ENCODE results near the gene ZCWPW2.
A peak's percentile ranks its signal among the peaks of the same experiment; 100 is the strongest.

Gene ZCWPW2

GRCh38 chr3:28348265-28348628 lies 274 bp upstream of the ZCWPW2 start:
- H3K4me3 ChIP-seq (ENCODE audit: control insufficient read depth, low read depth, low read length): peak overlapping the region; percentile 80
- peak; percentile 82 for DNase-seq (ENCODE audit: low read depth)
- TF ChIP-seq, protein P1, sequence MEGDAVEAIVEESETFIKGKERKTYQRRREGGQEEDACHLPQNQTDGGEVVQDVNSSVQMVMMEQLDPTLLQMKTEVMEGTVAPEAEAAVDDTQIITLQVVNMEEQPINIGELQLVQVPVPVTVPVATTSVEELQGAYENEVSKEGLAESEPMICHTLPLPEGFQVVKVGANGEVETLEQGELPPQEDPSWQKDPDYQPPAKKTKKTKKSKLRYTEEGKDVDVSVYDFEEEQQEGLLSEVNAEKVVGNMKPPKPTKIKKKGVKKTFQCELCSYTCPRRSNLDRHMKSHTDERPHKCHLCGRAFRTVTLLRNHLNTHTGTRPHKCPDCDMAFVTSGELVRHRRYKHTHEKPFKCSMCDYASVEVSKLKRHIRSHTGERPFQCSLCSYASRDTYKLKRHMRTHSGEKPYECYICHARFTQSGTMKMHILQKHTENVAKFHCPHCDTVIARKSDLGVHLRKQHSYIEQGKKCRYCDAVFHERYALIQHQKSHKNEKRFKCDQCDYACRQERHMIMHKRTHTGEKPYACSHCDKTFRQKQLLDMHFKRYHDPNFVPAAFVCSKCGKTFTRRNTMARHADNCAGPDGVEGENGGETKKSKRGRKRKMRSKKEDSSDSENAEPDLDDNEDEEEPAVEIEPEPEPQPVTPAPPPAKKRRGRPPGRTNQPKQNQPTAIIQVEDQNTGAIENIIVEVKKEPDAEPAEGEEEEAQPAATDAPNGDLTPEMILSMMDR (IDR thresholded peaks at IDR 0.05; ENCODE audit: control insufficient read depth, insufficient read depth, low read depth, low read length, missing control alignments): no peak

- no peak for DNase-seq (ENCODE audit: low read depth)
- TF ChIP-seq, protein P1 (IDR thresholded peaks at IDR 0.05; ENCODE audit: control insufficient read depth, insufficient read depth, low read depth, low read length, missing control alignments): no peak
- peak overlapping the region; percentile 80 for H3K4me3 ChIP-seq (ENCODE audit: control insufficient read depth, low read depth, low read length)
Measured at GRCh38 chr3:28349469-28350000, 1.0 kb downstream of the ZCWPW2 start.

DNA sequence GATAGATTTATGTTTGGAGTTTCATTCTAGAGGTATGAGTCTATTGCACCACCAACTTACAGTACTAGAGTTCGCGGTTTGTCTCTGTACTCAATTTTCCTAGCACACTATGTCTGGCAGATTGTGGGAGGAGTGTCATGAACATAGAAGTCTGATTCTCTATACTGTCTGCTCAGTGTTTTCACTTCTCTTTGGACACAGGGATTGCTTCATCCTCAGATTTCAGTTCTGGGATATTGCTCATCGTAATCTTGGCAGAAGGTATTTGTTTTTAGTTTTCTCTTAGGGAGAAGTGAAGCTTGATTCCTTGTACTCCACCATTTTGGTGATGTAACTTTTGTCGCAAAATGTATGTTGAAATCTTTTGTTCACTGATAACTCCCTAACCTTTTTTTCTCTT lies 27.9 kb downstream of the ZCWPW2 start:
- no peak overlapping the region for H3K4me3 ChIP-seq (ENCODE audit: control insufficient read depth, low read depth, low read length)

DNA sequence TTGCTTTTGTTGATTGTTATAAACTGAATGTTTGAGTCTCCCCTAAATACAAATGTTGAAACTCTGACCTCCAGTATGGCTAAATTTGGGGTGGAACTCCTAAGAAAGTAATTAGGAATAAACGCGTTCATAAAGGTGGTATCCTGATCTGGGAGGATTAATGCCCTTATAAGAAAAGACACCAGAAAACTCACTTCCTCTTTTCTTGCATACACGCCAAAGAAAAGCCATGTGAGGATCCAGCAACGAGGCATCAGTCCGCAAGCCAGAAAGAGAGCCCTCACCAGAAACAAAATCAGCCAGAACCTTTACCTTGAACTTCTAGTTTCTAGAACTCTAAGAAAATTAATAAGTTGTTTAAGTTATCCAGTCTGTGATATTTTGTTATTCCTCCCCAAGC lies 37.5 kb downstream of the ZCWPW2 start:
- H3K4me3 ChIP-seq (ENCODE audit: control insufficient read depth, low read depth, low read length): no peak overlapping the region
- no peak for DNase-seq (ENCODE audit: low read depth)
- TF ChIP-seq, protein P1 (IDR thresholded peaks at IDR 0.05; ENCODE audit: control insufficient read depth, insufficient read depth, low read depth, low read length, missing control alignments): no peak

More for the DNA sequence above, 27.9 kb downstream of the ZCWPW2 start:
- peak; percentile 85 for DNase-seq (ENCODE audit: low read depth)
- TF ChIP-seq, protein P1 (IDR thresholded peaks at IDR 0.05; ENCODE audit: control insufficient read depth, insufficient read depth, low read depth, low read length, missing control alignments): no peak

DNA sequence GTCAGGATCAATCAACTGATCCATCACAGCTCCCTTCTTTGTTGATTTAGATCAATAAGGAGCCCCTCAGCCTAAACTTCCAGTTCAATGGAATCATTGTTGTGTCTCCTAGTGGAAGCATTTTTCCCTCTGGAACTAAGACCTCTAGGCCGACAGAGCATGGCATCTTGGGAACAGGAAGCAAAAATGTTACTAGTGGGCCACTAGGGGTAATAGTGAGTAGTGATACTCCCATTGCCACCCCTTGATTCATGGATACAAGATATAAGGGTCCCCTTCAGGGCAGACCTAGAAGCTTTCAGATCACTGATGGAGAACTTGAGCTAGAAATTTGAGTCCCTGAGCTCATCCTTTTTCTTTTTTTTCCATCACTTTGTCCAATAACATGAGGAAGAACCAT lies 40.5 kb downstream of the ZCWPW2 start:
- H3K4me3 ChIP-seq (ENCODE audit: control insufficient read depth, low read depth, low read length): no peak overlapping the region
- DNase-seq (ENCODE audit: low read depth): no peak
- TF ChIP-seq, protein P1 (IDR thresholded peaks at IDR 0.05; ENCODE audit: control insufficient read depth, insufficient read depth, low read depth, low read length, missing control alignments): no peak

DNA sequence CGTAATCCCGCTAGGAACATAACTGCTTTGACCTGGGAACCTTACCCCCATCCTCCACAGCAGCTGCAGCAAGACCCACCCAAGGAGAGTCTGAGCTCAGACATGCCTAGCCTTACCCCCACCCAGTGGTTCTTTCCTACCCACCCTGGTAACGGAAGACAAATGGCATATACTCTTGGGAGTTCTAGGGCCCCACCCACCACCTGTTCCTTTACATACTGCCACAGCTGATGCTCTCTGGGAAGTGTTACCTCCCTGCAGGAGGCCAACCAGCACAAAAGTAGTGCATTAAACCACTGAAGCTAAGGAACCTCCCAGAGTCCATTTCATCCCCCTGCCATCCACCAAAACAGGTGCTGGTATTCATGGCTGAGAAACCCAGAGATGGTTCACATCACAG lies 50.7 kb downstream of the ZCWPW2 start:
- DNase-seq (ENCODE audit: low read depth): no peak
- TF ChIP-seq, protein P1 (IDR thresholded peaks at IDR 0.05; ENCODE audit: control insufficient read depth, insufficient read depth, low read depth, low read length, missing control alignments): no peak
- no peak overlapping the region for H3K4me3 ChIP-seq (ENCODE audit: control insufficient read depth, low read depth, low read length)

- H3K4me3 ChIP-seq (ENCODE audit: control insufficient read depth, low read depth, low read length): no peak overlapping the region
- TF ChIP-seq, protein P1 (IDR thresholded peaks at IDR 0.05; ENCODE audit: control insufficient read depth, insufficient read depth, low read depth, low read length, missing control alignments): no peak
- no peak for DNase-seq (ENCODE audit: low read depth)
Measured at GRCh38 chr3:28406241-28406640, 57.7 kb downstream of the ZCWPW2 start.
